ENCODE results near the gene YTHDF2.

- TF ChIP-seq YY1 (IDR thresholded peaks at IDR 0.05; ENCODE audit: insufficient read depth, insufficient read length) = no peak
- TF ChIP-seq SUZ12 (IDR thresholded peaks at IDR 0.05; ENCODE audit: extremely low read depth, insufficient read depth, insufficient read length) = no peak
These were observed 41.3 kb downstream of the YTHDF2 start for GRCh38 chr1:28778021-28778420.
